Osteoblast (primary cell): ENCODE data around the gene ATG2B. TPM values are rescaled to one million over a fixed set of nuclear protein-coding genes. Genes with fewer than 3 reads are reported as not detected.

Experiments
- DNase-seq: peaks from one replicate; pipeline ENCODE4 v3.0.0; 2011; ENCODE audit warnings: low spot score, mixed read lengths; ENCODE audit not compliant: insufficient read length; ENCODE audit errors: missing footprints
- H2AFZ ChIP-seq: 2 replicates; pipeline ENCODE4 v1.6.0; 2011; ENCODE audit warnings: mild to moderate bottlenecking, low read length
- H3K27ac ChIP-seq: 2 replicates; pipeline ENCODE4 v1.5.1; 2011; ENCODE audit warnings: mild to moderate bottlenecking, low read depth, low read length, moderate library complexity
- H3K27me3 ChIP-seq: 2 replicates; pipeline ENCODE4 v1.6.0; 2012; ENCODE audit warnings: mild to moderate bottlenecking, control low read depth, inconsistent platforms, low read length, moderate library complexity; ENCODE audit not compliant: insufficient read depth
- H3K36me3 ChIP-seq: 2 replicates; pipeline ENCODE4 v1.5.1; 2011; ENCODE audit warnings: mild to moderate bottlenecking, low read length, control low read depth, moderate library complexity; ENCODE audit not compliant: insufficient read depth
- H3K4me1 ChIP-seq: 2 replicates; pipeline ENCODE4 v1.5.1; 2011; ENCODE audit warnings: mild to moderate bottlenecking, low read length, control low read depth, moderate library complexity; ENCODE audit not compliant: insufficient read depth
- H3K4me2 ChIP-seq: 2 replicates; pipeline ENCODE4 v1.6.0; 2011; ENCODE audit warnings: mild to moderate bottlenecking, low read length; ENCODE audit not compliant: insufficient read depth
- H3K4me3 ChIP-seq: fragments of 200-600 bp; sonication (generic); 3 replicates; pipeline ENCODE4 v1.5.1; 2012; ENCODE audit warnings: mild to moderate bottlenecking, low read length, inconsistent platforms; ENCODE audit not compliant: insufficient read depth
- H3K79me2 ChIP-seq: 2 replicates; pipeline ENCODE4 v1.6.0; 2012; ENCODE audit warnings: mild to moderate bottlenecking, low read length, control low read depth, inconsistent platforms; ENCODE audit not compliant: insufficient read depth
- H3K9me3 ChIP-seq: 2 replicates; pipeline ENCODE4 v1.5.1; 2011; ENCODE audit warnings: low read depth, low read length, control low read depth
- H4K20me1 ChIP-seq: 2 replicates; pipeline ENCODE4 v1.6.0; 2012; ENCODE audit warnings: mild to moderate bottlenecking, low read length, control low read depth; ENCODE audit not compliant: insufficient read depth
- CTCF ChIP-seq: IDR thresholded peaks from 2 replicates; pipeline ENCODE4 v1.5.1; 2011; ENCODE audit warnings: mild to moderate bottlenecking, low read depth, low read length, moderate library complexity; ENCODE audit errors: extremely low read depth
- total RNA-seq: library from RNA; depleted of rRNA; stranded (reverse); fragments of >200 nt; gene quantifications from 2 replicates; pipeline ENCODE4 v1.2.3, GENCODE V29; 2012

Gene ATG2B
- total RNA-seq, 1 donor, result 35.1 TPM

GRCh38 chr14:96341323-96341722, 21.8 kb downstream of the ATG2B start:
- H3K36me3 ChIP-seq, result peaks cover 19% of the 10 kb centered on the region
- H2AFZ ChIP-seq, result no peak overlapping the region
- no peaks in the 10 kb centered on the region for H3K9me3 ChIP-seq
- peaks cover 3% of the 10 kb centered on the region for H4K20me1 ChIP-seq
- TF ChIP-seq CTCF, result no peak
- no peak overlapping the region for H3K4me2 ChIP-seq
- H3K4me3 ChIP-seq, result no peak overlapping the region
- H3K27ac ChIP-seq, result no peak overlapping the region
- H3K27me3 ChIP-seq, result no peaks in the 10 kb centered on the region
- no peak for DNase-seq
- H3K79me2 ChIP-seq, result no peaks in the 10 kb centered on the region
- H3K4me1 ChIP-seq, result peaks cover 5% of the 10 kb centered on the region

- Histone ChIP-seq H3K27me3 (no peaks in the 10 kb centered on the region), H3K27ac (no peak overlapping the region), H3K4me2 (no peak overlapping the region), H3K79me2 (no peaks in the 10 kb centered on the region), H3K4me1 (peaks cover 2% of the 10 kb centered on the region), H2AFZ (no peak overlapping the region), H4K20me1 (no peaks in the 10 kb centered on the region), H3K4me3 (no peak overlapping the region), H3K36me3 (peaks cover 16% of the 10 kb centered on the region), H3K9me3 (no peaks in the 10 kb centered on the region)
- no peak for TF ChIP-seq CTCF
- DNase-seq, result no peak
These were observed 24.6 kb downstream of the ATG2B start for GRCh38 chr14:96338551-96338950.

- Histone ChIP-seq H4K20me1 (no peaks in the 10 kb centered on the region), H3K4me1 (no peaks in the 10 kb centered on the region), H3K36me3 (peaks cover 41% of the 10 kb centered on the region), H3K79me2 (no peaks in the 10 kb centered on the region), H3K4me2 (no peak overlapping the region), H2AFZ (no peak overlapping the region), H3K27ac (no peak overlapping the region), H3K9me3 (no peaks in the 10 kb centered on the region), H3K4me3 (no peak overlapping the region), H3K27me3 (no peaks in the 10 kb centered on the region)
- no peak for TF ChIP-seq CTCF
- no peak for DNase-seq
These were observed 38.9 kb downstream of the ATG2B start for GRCh38 chr14:96324219-96324618.

- Histone ChIP-seq H3K79me2 (no peaks in the 10 kb centered on the region), H3K4me2 (no peak overlapping the region), H3K27me3 (no peaks in the 10 kb centered on the region), H3K27ac (no peak overlapping the region), H2AFZ (no peak overlapping the region), H3K4me3 (no peak overlapping the region), H3K36me3 (peaks cover 50% of the 10 kb centered on the region), H4K20me1 (no peaks in the 10 kb centered on the region), H3K4me1 (no peaks in the 10 kb centered on the region), H3K9me3 (no peaks in the 10 kb centered on the region)
- no peak for DNase-seq
- TF ChIP-seq CTCF, result no peak
These were observed 42.5 kb downstream of the ATG2B start for GRCh38 chr14:96320605-96321004.
